ENCODE results near the gene ARHGEF12. TPM values are rescaled to one million over a fixed set of nuclear protein-coding genes. Genes with fewer than 3 reads are reported as not detected.

ARHGEF12 gene, protein sequence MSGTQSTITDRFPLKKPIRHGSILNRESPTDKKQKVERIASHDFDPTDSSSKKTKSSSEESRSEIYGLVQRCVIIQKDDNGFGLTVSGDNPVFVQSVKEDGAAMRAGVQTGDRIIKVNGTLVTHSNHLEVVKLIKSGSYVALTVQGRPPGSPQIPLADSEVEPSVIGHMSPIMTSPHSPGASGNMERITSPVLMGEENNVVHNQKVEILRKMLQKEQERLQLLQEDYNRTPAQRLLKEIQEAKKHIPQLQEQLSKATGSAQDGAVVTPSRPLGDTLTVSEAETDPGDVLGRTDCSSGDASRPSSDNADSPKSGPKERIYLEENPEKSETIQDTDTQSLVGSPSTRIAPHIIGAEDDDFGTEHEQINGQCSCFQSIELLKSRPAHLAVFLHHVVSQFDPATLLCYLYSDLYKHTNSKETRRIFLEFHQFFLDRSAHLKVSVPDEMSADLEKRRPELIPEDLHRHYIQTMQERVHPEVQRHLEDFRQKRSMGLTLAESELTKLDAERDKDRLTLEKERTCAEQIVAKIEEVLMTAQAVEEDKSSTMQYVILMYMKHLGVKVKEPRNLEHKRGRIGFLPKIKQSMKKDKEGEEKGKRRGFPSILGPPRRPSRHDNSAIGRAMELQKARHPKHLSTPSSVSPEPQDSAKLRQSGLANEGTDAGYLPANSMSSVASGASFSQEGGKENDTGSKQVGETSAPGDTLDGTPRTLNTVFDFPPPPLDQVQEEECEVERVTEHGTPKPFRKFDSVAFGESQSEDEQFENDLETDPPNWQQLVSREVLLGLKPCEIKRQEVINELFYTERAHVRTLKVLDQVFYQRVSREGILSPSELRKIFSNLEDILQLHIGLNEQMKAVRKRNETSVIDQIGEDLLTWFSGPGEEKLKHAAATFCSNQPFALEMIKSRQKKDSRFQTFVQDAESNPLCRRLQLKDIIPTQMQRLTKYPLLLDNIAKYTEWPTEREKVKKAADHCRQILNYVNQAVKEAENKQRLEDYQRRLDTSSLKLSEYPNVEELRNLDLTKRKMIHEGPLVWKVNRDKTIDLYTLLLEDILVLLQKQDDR (N-terminal part only)
- 10.1 to 17.0 TPM (median 16.0 TPM) in 5 replicates for total RNA-seq (2022; extraction: Qiagen RNA extraction; ENCODE audit: low read depth)

DNA sequence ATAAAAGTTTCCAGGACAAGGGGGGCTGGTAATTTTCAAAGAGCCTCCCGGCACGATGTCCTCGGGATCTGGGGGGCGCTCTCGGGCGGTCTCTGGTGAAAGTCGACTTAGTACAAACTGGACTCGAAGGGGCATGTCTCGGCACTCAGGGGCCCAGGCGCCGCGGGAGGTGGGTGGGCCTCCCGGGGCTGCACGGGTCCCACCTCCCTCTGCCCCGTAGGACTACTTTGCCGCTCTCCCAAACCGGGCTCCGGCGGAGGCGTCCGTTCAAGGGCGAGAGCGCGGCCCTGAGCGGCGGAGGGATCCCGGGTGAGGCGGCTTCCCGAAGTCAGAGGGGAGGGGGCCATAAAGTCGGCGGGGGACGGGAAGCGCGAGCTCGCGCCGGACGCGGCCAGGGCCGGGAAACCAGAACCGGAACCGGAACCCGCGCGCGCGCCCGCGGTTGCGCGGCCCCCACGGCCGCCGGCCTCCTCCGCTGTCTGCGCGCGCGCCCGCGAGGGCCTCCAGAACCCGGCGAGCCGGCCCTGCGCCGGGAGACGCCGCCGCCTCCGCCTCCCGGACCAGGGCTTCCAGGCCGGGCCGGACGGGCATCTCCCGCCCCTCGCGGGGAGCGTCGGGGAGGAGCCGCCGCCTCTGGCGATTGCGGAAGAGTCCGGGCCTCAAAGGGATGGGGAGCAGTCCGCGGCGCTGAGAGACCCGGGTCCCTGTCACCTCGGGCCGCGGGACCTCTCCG, at the start of gene ARHGEF12:
TSS of gene ARHGEF12 (plus strand) at position 506 of the 733 bp plus-strand sequence. CDS start 831 bp downstream, outside the sequence.

DNA sequence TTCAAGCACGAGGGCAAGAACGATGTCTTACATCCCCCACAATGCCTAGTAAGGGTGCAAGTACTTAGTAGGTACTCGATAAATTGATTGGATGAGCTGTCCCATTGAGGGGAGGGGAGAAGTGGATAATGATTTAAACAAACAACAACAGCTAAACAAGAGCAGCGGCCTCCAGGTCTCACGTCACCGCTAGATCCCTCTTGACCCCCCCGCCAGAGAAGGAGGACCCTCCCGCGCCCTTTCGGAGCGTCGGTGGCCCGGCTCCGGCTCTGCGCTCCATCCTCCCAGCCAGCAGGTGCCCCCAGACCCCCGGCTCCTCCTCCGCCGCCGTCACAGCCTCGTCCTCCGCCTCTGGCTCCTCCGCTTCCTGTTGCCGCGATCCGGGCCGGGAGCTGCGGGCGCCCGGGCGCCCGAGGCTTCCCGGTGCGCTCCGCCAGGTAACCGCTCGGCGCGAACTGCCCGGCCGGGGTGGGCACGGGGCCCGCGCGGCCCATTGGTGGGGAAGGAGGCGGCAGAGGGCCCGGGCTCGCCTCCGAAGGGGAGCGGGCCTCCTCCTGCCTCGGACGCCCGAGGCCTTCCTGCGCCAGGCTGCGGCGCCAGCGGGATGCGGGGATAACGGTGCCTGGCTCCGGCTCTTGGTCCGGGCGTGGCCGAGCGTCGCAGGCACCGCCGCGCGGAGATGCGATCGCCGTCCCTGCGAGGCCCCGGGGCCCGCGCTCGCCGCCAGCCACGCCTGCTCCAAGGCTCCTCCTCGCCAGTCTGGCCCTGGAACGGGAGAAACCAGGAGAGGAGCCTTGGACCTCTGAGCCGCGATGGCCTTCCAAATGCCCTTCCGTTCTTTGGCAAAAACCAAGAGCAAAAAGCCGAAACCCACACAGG, 11.0 kb upstream of the ARHGEF12 start, which contains the start of gene TLCD5:
TSS of gene TLCD5 (plus strand) at position 368 of the 879 bp plus-strand sequence. CDS start 2,143 bp downstream, outside the sequence.

DNA sequence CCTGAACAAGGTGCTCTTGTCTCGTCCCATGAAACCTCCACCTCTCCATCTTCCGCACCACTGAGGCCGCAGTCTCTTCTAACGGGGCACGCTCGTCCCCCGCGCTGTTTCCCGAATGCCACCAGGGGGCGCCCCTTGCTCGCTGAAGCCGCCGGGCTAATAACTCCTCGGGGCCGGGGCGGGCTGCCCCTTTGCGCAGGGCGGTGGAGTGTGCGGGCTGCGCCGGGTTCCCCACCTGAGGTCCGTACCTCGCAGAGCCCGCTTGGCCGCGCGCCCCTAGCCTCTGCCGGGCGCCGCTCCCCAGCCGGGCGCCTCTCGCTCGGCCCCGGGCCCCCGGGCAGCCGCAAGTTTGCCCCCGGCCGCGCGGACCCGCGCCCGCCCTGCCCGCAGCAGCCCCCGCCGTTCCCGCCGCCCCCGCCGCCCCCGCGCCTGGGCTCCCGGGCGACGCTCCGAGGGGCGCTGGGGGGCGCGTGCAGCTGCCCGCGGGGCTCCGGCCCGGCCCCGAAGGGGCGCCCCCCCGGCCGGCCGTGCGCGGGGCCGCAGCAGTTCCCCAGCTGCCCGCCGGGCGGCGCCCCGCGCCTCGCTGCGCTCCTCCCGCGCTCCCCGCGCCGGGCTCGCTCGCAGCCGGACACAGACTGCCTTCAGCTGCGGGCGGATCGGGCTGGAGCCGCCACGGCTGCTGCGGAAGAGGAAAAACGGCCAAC, 175.1 kb downstream of the ARHGEF12 start, which contains the start of gene GRIK4:
TSS of gene GRIK4 (plus strand) at position 633 of the 704 bp plus-strand sequence. CDS start 148,571 bp downstream, outside the sequence.

Other genes with a start within 250 kb of the ARHGEF12 start
- 5.9 to 8.2 TPM (median 6.8 TPM) in 5 replicates for gene TRIM29, start 198.3 kb upstream of the ARHGEF12 start, total RNA-seq (2022; extraction: Qiagen RNA extraction; ENCODE audit: low read depth)
- 8.2 to 12.6 TPM (median 11.1 TPM) in 5 replicates for gene OAF, start 125.4 kb upstream of the ARHGEF12 start, total RNA-seq (2022; extraction: Qiagen RNA extraction; ENCODE audit: low read depth)
- 0.10 TPM in 1 of 5 replicates, not detected in the others for gene POU2F3, start 96.3 kb upstream of the ARHGEF12 start, total RNA-seq (2022; extraction: Qiagen RNA extraction; ENCODE audit: low read depth)
- 4.9 to 7.6 TPM (median 7.2 TPM) in 5 replicates for gene TLCD5, start 11.1 kb upstream of the ARHGEF12 start, total RNA-seq (2022; extraction: Qiagen RNA extraction; ENCODE audit: low read depth)
- not detected in 5 replicates for gene GRIK4, start 175.3 kb downstream of the ARHGEF12 start, total RNA-seq (2022; extraction: Qiagen RNA extraction; ENCODE audit: low read depth)